ENCODE measurements around the gene PSMD3.

The PSMD3 gene

DNA sequence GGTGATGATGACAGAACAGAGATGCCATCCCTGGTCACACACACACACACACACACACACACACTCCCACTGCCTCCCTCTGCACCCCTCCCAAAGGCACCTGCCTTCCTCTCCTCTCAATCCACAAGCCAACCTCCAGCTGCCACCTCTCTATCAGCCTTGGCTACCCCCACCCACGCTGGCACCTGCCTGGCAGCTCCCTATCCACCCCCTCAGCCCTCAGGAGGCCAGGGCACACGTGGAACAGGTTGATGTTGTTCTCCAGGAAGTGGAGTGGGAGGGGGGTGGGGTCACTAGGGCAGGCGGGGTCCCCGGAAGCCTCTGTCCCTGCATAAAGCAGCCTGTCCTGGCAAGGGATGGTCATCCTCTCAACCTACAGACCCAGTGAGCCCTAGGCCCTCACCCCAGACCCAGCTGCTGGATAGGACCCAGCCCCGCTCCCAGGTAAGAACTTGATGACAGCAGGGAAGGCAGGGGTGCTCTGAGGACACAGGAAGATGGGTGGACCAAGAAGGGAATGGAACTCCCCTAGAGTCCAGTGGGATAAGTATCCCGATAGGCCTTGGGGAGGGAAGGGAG is 17.9 kb upstream of the PSMD3 start, which contains the start of gene GSDMA:
Gene GSDMA, plus strand, starts transcription at position 363 of the 579 bp plus-strand sequence. CDS start 2,684 bp downstream, outside the sequence.
- no peaks in the 10 kb centered on the region for H3K36me3 ChIP-seq (ENCODE audit: insufficient read depth, low read depth, low read length)
- no peaks in the 10 kb centered on the region for H3K9me3 ChIP-seq (ENCODE audit: insufficient read depth, low read depth, low read length)
- no peak within 1 kb of the TSS for H3K9ac ChIP-seq (ENCODE audit: low read depth, low read length)
- no peaks in the 10 kb centered on the region for H3K4me1 ChIP-seq (ENCODE audit: insufficient read depth, low read length)
- no peak within 1 kb of the TSS for H3K4me3 ChIP-seq (ENCODE audit: low read length)
- no peak within 1 kb of the TSS for H3K27ac ChIP-seq (ENCODE audit: low read length)
- H3K27me3 ChIP-seq (ENCODE audit: insufficient read depth, low read length), result no peaks in the 10 kb centered on the region

DNA sequence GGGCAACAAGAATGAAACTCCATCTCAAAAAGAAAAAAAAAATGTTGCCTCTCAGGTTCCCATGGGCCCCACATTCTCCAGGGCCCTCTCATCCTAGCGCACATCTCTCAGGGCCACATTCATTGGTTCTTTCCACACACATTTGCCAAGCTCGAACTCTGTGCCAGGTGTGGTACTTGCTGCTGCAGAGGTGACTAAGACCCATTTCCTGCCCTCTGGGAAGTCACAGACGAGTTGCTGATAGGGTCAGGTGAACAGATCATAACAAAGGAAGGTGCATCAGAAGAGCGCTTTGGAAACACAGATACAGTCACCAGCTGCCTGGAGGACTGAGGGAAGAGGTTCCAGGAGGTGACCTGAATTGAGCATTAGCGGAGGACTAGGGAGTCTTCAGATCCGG is 16.8 kb upstream of the PSMD3 start:
- no peak overlapping the region for H3K4me3 ChIP-seq (ENCODE audit: low read length)
- no peak overlapping the region for H3K9ac ChIP-seq (ENCODE audit: low read depth, low read length)
- no peaks in the 10 kb centered on the region for H3K36me3 ChIP-seq (ENCODE audit: insufficient read depth, low read depth, low read length)
- no peaks in the 10 kb centered on the region for H3K27me3 ChIP-seq (ENCODE audit: insufficient read depth, low read length)
- H3K27ac ChIP-seq (ENCODE audit: low read length), result no peak overlapping the region
- no peaks in the 10 kb centered on the region for H3K9me3 ChIP-seq (ENCODE audit: insufficient read depth, low read depth, low read length)
- no peaks in the 10 kb centered on the region for H3K4me1 ChIP-seq (ENCODE audit: insufficient read depth, low read length)

DNA sequence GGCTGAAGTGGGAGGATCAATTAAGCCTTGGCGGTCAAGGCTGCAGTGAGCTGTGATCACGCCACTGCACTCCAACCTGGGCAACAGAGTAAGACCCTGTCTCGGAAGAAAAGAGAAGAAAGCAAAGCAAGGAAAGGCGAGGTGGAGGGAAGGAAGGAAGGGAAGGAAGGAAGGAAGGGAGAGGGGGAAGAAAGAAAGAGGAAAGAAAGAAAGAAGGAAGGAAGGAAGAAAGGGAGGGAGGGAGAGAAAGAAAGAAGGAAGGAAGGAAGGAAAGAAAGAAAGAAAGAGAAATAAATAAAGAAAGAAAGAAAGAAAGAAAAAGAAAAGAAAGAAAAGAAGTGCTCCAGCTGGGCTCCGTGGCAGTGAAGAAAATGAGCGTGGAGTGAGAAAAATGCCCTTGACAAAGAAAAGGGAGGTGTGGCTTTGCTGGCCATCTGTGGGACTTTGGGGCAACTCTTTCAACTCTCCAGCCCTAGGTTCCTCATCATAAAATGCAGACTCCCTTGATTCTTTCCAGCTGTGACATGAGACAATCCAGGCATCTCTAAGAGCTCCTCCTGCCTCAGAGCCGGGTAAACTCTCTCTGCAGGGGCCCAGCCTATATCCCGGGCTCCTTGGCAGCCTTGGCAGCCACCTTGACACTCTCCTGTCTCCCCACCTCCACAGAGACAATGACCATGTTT is 15.4 kb upstream of the PSMD3 start:
- Histone ChIP-seq H3K4me3 (ENCODE audit: low read length) (no peak overlapping the region), H3K27me3 (ENCODE audit: insufficient read depth, low read length) (0 out of 2 replicates have a peak, but pooled peaks cover 3% of the 10 kb centered on the region), H3K27ac (ENCODE audit: low read length) (no peak overlapping the region), H3K9ac (ENCODE audit: low read depth, low read length) (no peak overlapping the region), H3K36me3 (ENCODE audit: insufficient read depth, low read depth, low read length) (no peaks in the 10 kb centered on the region), H3K4me1 (ENCODE audit: insufficient read depth, low read length) (no peaks in the 10 kb centered on the region), H3K9me3 (ENCODE audit: insufficient read depth, low read depth, low read length) (no peaks in the 10 kb centered on the region)

DNA sequence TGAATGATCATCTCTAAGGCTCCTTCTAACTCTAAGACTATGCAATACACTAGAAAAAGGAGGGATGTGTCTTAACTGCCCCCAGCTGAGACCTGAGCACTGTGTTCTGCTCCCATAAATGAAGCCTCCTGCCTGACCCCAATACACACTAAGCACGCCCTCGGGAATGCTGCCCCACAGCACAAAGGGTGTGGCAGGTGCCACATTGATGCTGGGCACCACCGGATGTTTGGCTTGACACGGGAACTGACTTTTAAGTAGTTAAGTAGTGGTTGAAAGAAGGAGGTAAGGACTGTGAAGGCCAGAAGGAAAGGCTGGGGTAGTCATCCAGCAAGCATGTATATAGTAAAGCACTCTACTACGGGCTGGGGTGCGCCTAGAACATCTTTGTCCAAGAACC is 13.8 kb upstream of the PSMD3 start:
- Histone ChIP-seq H3K27me3 (ENCODE audit: insufficient read depth, low read length) (peaks cover 19% of the 10 kb centered on the region), H3K4me3 (ENCODE audit: low read length) (no peak overlapping the region), H3K9ac (ENCODE audit: low read depth, low read length) (no peak overlapping the region), H3K9me3 (ENCODE audit: insufficient read depth, low read depth, low read length) (no peaks in the 10 kb centered on the region), H3K4me1 (ENCODE audit: insufficient read depth, low read length) (no peaks in the 10 kb centered on the region), H3K27ac (ENCODE audit: low read length) (no peak overlapping the region), H3K36me3 (ENCODE audit: insufficient read depth, low read depth, low read length) (no peaks in the 10 kb centered on the region)

DNA sequence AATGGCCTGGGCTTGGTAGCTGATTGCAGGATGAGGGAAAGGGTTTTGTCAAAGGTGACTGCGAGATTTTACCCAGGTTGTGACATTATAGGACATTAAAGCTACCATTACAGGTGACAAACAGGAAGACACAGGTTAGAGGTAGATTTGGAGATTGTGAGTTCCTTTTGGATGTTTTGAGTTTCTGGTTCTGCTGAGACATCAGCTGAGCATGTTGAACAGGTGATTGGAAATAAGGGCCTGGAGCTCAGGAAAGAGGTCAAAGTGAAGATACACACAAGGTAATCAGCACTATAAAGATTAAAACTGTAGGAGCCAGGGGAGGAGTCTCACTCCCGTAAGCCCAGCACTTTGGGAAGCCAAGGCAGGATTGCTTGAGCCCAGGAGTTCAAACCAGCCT is 11.8 kb upstream of the PSMD3 start:
- Histone ChIP-seq H3K4me1 (ENCODE audit: insufficient read depth, low read length) (no peaks in the 10 kb centered on the region), H3K9me3 (ENCODE audit: insufficient read depth, low read depth, low read length) (no peaks in the 10 kb centered on the region), H3K27me3 (ENCODE audit: insufficient read depth, low read length) (peaks cover 19% of the 10 kb centered on the region), H3K9ac (ENCODE audit: low read depth, low read length) (no peak overlapping the region), H3K27ac (ENCODE audit: low read length) (no peak overlapping the region), H3K36me3 (ENCODE audit: insufficient read depth, low read depth, low read length) (no peaks in the 10 kb centered on the region), H3K4me3 (ENCODE audit: low read length) (no peak overlapping the region)

DNA sequence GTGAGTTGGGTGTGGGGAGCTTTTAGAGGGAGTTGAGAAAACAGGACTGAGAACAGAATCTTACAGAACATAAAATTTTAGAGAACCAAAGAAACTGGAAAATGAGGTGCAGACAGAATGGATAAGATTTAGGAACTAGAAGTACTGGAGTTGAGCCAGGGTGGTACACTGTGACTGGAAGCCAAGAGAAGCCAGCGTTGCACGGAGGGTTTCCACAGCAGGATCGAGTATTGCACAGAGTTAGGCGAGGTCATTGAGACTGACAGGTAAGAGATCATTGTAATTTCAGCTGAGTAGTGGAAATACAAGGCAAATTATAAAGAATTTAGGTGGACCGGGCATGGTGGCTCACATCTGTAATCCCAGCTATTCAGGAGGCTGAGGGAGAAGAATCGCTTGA is 11.2 kb upstream of the PSMD3 start:
- H3K9ac ChIP-seq (ENCODE audit: low read depth, low read length), result no peak overlapping the region
- no peaks in the 10 kb centered on the region for H3K4me1 ChIP-seq (ENCODE audit: insufficient read depth, low read length)
- no peaks in the 10 kb centered on the region for H3K9me3 ChIP-seq (ENCODE audit: insufficient read depth, low read depth, low read length)
- H3K27ac ChIP-seq (ENCODE audit: low read length), result no peak overlapping the region
- H3K27me3 ChIP-seq (ENCODE audit: insufficient read depth, low read length), result peaks cover 19% of the 10 kb centered on the region
- no peaks in the 10 kb centered on the region for H3K36me3 ChIP-seq (ENCODE audit: insufficient read depth, low read depth, low read length)
- no peak overlapping the region for H3K4me3 ChIP-seq (ENCODE audit: low read length)

DNA sequence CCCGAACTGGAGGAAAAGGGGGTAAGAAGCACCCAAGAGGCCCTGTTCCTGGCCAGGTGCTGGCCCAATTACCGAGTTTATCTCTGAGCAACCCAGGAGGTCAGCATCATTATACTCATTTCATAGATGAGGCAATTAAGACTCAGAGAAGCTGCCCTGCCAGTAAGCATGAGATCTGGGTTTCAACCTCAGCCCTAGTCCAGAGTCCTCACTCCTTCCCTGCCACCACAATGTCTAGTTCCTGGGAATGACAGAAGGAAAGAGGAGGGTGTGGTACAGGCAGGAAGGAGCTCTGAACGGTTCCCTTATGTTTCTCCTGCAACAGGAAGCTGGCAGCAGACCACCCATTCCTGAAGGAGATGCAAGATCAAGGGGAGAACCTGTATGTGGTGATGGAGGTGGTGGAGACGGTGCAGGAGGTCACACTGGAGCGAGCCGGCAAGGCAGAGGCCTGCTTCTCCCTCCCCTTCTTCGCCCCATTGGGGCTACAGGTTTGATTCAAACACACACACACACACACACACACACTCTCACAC is 10.4 kb upstream of the PSMD3 start:
- H3K27ac ChIP-seq (ENCODE audit: low read length), result no peak overlapping the region
- H3K27me3 ChIP-seq (ENCODE audit: insufficient read depth, low read length), result peaks cover 19% of the 10 kb centered on the region
- no peaks in the 10 kb centered on the region for H3K9me3 ChIP-seq (ENCODE audit: insufficient read depth, low read depth, low read length)
- no peak overlapping the region for H3K4me3 ChIP-seq (ENCODE audit: low read length)
- no peaks in the 10 kb centered on the region for H3K36me3 ChIP-seq (ENCODE audit: insufficient read depth, low read depth, low read length)
- H3K4me1 ChIP-seq (ENCODE audit: insufficient read depth, low read length), result no peaks in the 10 kb centered on the region
- no peak overlapping the region for H3K9ac ChIP-seq (ENCODE audit: low read depth, low read length)

DNA sequence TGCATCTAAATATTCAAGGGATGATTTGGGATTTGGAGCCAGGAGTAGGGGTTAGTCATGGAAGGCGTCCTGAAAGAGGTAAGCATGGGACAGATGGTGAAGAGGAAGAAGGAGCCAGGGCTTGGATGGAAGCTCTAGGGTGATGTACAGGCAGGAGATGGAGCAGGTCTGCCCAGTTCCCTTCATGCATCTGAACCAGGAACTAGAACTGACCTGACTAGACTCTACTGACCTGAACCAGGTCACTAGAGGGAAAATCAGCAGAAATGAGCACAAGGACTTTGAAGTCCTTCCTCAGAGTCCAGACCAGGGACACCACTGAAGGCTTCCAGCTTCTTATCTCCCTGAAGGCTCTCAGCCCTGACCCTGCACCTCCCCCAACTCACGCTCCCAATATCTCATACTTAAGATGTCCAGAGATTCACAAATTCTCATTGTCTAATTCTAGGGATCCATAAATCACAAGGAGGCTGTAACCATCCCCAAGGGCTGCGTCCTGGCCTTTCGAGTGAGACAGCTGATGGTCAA is 9.5 kb upstream of the PSMD3 start:
- H3K9ac ChIP-seq (ENCODE audit: low read depth, low read length), result no peak overlapping the region
- no peak overlapping the region for H3K4me3 ChIP-seq (ENCODE audit: low read length)
- no peaks in the 10 kb centered on the region for H3K36me3 ChIP-seq (ENCODE audit: insufficient read depth, low read depth, low read length)
- no peak overlapping the region for H3K27ac ChIP-seq (ENCODE audit: low read length)
- no peaks in the 10 kb centered on the region for H3K9me3 ChIP-seq (ENCODE audit: insufficient read depth, low read depth, low read length)
- peaks cover 24% of the 10 kb centered on the region for H3K27me3 ChIP-seq (ENCODE audit: insufficient read depth, low read length)
- H3K4me1 ChIP-seq (ENCODE audit: insufficient read depth, low read length), result no peaks in the 10 kb centered on the region

DNA sequence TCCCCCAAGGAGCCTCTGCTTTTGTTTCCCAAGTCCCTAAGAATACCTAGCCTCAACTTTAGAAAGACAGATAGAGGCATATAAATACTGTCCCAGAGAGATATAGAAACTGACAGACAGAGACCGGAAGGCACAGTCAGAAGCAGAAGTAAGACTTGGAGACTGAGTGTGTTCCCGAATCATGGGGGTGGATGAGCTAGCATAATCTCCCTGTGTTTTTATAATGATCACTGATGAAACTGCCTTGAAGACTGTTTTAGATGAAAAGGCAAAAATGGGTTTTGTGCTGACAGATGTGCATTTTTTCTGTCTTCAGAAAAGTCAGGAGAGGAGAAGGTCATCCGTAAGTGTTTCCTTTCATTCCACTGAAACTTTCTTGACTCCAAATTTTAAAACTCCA is 8.3 kb upstream of the PSMD3 start:
- H3K27me3 ChIP-seq (ENCODE audit: insufficient read depth, low read length), result peaks cover 24% of the 10 kb centered on the region
- no peak overlapping the region for H3K9ac ChIP-seq (ENCODE audit: low read depth, low read length)
- no peak overlapping the region for H3K4me3 ChIP-seq (ENCODE audit: low read length)
- H3K27ac ChIP-seq (ENCODE audit: low read length), result no peak overlapping the region
- H3K4me1 ChIP-seq (ENCODE audit: insufficient read depth, low read length), result no peaks in the 10 kb centered on the region
- H3K9me3 ChIP-seq (ENCODE audit: insufficient read depth, low read depth, low read length), result no peaks in the 10 kb centered on the region
- no peaks in the 10 kb centered on the region for H3K36me3 ChIP-seq (ENCODE audit: insufficient read depth, low read depth, low read length)

DNA sequence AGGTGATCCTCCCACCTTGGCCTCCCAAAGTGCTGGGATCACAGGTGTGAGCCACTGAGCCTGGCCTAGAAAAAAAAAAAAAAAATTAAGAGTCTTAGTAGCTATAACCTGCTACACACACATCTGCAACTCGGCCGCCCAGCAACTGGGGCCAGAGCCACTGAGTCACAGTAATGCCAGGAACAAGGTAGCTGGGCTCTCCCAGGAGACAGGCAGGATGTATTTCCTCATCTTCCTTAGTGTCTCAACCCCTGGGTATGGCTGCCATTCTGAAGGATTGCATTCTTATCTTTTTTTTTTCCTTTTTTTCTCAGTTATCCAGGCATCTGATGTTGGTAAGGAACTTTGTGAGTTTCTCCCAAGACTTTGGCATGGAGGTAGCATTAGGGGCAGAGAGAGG is 7.1 kb upstream of the PSMD3 start:
- peaks cover 24% of the 10 kb centered on the region for H3K27me3 ChIP-seq (ENCODE audit: insufficient read depth, low read length)
- no peaks in the 10 kb centered on the region for H3K36me3 ChIP-seq (ENCODE audit: insufficient read depth, low read depth, low read length)
- H3K4me3 ChIP-seq (ENCODE audit: low read length), result no peak overlapping the region
- H3K9ac ChIP-seq (ENCODE audit: low read depth, low read length), result no peak overlapping the region
- H3K27ac ChIP-seq (ENCODE audit: low read length), result no peak overlapping the region
- no peaks in the 10 kb centered on the region for H3K4me1 ChIP-seq (ENCODE audit: insufficient read depth, low read length)
- no peaks in the 10 kb centered on the region for H3K9me3 ChIP-seq (ENCODE audit: insufficient read depth, low read depth, low read length)

DNA sequence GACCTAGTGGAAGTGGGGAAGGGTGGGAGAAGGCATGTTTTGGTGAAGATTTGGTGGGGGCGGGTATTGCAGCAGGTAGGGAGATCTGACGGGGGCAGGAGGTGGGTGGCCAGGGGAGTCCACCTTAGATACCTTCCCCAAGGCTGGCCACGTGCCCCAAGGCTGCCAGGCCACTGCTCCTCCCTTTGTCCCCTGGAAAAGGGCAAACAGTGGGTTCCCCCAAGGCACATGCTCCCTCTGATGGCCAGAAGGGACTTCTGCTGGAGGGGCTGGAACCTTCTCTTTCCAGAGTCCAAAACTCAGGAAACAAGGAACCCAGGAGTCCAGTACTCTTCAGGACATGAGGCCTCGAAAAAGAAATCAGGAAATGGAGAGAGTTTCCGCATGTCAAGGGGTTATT is 6.2 kb upstream of the PSMD3 start:
- no peak overlapping the region for H3K4me3 ChIP-seq (ENCODE audit: low read length)
- no peaks in the 10 kb centered on the region for H3K36me3 ChIP-seq (ENCODE audit: insufficient read depth, low read depth, low read length)
- H3K4me1 ChIP-seq (ENCODE audit: insufficient read depth, low read length), result peaks cover 5% of the 10 kb centered on the region; the same call in 1 of the 2 replicates
- peaks cover 24% of the 10 kb centered on the region for H3K27me3 ChIP-seq (ENCODE audit: insufficient read depth, low read length)
- no peaks in the 10 kb centered on the region for H3K9me3 ChIP-seq (ENCODE audit: insufficient read depth, low read depth, low read length)
- H3K9ac ChIP-seq (ENCODE audit: low read depth, low read length), result no peak overlapping the region
- no peak overlapping the region for H3K27ac ChIP-seq (ENCODE audit: low read length)

DNA sequence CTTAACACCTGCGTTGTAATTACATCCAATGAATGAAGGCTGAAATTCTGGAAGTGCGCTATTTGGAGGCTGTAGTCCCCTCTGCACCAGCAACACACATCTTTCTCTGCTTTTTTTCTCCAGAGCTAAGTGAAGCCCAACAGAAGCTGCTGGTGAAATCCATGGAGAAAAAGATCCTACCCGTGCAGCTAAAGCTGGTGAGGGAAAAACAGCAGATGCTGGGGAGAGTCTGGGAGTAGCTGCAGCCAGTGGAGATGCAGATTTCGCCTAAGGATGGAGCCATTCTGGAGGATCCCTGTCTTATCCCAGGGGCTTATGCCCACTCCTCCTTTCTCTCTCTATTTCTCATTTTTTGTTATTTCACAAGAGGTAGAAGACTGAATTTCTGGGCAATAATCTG is 4.8 kb upstream of the PSMD3 start:
- H3K27ac ChIP-seq (ENCODE audit: low read length), result no peak overlapping the region
- H3K27me3 ChIP-seq (ENCODE audit: insufficient read depth, low read length), result peaks cover 15% of the 10 kb centered on the region
- H3K4me3 ChIP-seq (ENCODE audit: low read length), result no peak overlapping the region
- H3K36me3 ChIP-seq (ENCODE audit: insufficient read depth, low read depth, low read length), result no peaks in the 10 kb centered on the region
- H3K9ac ChIP-seq (ENCODE audit: low read depth, low read length), result no peak overlapping the region
- peaks cover 8% of the 10 kb centered on the region; the same call in 1 of the 2 replicates for H3K4me1 ChIP-seq (ENCODE audit: insufficient read depth, low read length)
- no peaks in the 10 kb centered on the region for H3K9me3 ChIP-seq (ENCODE audit: insufficient read depth, low read depth, low read length)
